Nephron (organoid): ENCODE measurements around the gene SORCS2.

Experiments used
- H3K27ac Mint-ChIP-seq, 3 experiments: 2 replicates each; pipeline ENCODE4 v1.8.0; 2020; ENCODE audit warnings: mixed read lengths in 3 of 3, mild to moderate bottlenecking in 2 of 3, moderate library complexity in 1 of 3
- H3K27me3 Mint-ChIP-seq: 2 replicates; pipeline ENCODE4 v1.8.0; 2021; ENCODE audit warnings: low read depth, mild to moderate bottlenecking, moderate library complexity, mixed read lengths
- H3K36me3 Mint-ChIP-seq: 2 replicates; pipeline ENCODE4 v1.8.0; 2020; ENCODE audit warnings: low read depth, mixed read lengths
- H3K4me1 Mint-ChIP-seq: 2 replicates; pipeline ENCODE4 v1.8.0; 2020; ENCODE audit warnings: mixed read lengths
- H3K4me3 Mint-ChIP-seq, 3 experiments: 2 replicates each; pipeline ENCODE4 v1.8.0; 2020; ENCODE audit warnings: mild to moderate bottlenecking in 3 of 3, mixed read lengths in 3 of 3, moderate library complexity in 2 of 3
- H3K9me3 Mint-ChIP-seq: 2 replicates; pipeline ENCODE4 v1.8.0; 2020; ENCODE audit warnings: mixed read lengths
- TF ChIP-seq, protein P1 (sequence below), 3 experiments: fragments of 200-600 bp; sonication (generic); IDR thresholded peaks; one replicate each; pipeline ENCODE4 v1.5.0; 2021; ENCODE audit warnings: antibody characterized with exemption in 3 of 3; ENCODE audit not compliant: unreplicated experiment in 3 of 3

SORCS2 gene

GRCh38 chr4:7307394-7308099 lies 115.2 kb downstream of the SORCS2 start:
- TF ChIP-seq, protein P1, sequence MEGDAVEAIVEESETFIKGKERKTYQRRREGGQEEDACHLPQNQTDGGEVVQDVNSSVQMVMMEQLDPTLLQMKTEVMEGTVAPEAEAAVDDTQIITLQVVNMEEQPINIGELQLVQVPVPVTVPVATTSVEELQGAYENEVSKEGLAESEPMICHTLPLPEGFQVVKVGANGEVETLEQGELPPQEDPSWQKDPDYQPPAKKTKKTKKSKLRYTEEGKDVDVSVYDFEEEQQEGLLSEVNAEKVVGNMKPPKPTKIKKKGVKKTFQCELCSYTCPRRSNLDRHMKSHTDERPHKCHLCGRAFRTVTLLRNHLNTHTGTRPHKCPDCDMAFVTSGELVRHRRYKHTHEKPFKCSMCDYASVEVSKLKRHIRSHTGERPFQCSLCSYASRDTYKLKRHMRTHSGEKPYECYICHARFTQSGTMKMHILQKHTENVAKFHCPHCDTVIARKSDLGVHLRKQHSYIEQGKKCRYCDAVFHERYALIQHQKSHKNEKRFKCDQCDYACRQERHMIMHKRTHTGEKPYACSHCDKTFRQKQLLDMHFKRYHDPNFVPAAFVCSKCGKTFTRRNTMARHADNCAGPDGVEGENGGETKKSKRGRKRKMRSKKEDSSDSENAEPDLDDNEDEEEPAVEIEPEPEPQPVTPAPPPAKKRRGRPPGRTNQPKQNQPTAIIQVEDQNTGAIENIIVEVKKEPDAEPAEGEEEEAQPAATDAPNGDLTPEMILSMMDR (IDR thresholded peaks at IDR 0.05; ENCODE audit: unreplicated experiment in 3 of 3), result no peak
- H3K9me3 Mint-ChIP-seq, result no peaks in the 10 kb centered on the region
- peaks cover 55% of the 10 kb centered on the region for H3K4me1 Mint-ChIP-seq
- peaks cover 29% of the 10 kb centered on the region for H3K27me3 Mint-ChIP-seq
- H3K27ac Mint-ChIP-seq, result peak overlapping the region in 2 of 3 experiments; percentile 18 to 30
- H3K4me3 Mint-ChIP-seq, result no peak overlapping the region
- no peaks in the 10 kb centered on the region for H3K36me3 Mint-ChIP-seq

GRCh38 chr4:7309181-7309580 lies 116.8 kb downstream of the SORCS2 start:
- Mint-ChIP-seq H3K4me3 (no peak overlapping the region), H3K9me3 (no peaks in the 10 kb centered on the region), H3K27me3 (peaks cover 21% of the 10 kb centered on the region), H3K36me3 (no peaks in the 10 kb centered on the region), H3K27ac (peak overlapping the region in 1 of 3 experiments; percentile 28), H3K4me1 (peaks cover 43% of the 10 kb centered on the region)
- TF ChIP-seq, protein P1 (IDR thresholded peaks at IDR 0.05; ENCODE audit: unreplicated experiment in 3 of 3), result no peak

DNA sequence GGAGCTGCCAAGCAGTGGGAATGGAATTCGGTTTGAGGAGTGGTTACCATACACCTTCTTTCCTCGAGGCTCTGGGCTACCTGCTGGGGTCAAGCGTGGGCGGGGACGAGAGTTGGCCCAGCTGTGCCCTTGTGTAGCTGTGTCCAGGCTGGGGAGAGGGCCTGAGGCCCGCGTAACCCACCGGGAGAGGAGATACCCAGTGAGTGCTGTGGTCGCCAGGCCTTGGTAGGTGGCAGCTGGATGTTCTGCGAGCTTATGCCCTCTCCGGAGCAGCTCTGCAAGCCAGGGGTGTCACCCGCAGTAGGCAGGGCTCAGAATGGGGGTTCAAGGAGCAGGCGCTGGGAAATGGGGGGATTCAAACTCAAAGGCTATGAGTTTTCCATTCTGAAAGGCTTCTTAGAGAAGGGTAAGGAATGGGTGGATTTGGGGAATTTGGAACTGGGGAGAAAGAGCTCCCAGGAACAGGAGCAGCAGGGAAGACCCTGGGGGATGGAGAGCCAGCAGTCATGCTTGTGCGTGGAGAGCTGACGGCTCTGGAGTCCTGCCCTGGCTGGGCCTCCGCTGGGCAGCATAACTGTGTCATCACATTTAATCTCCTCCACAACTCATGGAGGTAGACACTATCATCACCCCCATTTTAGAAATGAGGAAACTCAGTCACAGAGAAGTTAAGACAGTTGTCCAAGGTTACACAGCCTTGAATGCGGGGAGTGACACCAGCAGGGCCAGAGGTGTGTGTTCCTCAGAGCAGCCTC lies 117.5 kb downstream of the SORCS2 start:
- Mint-ChIP-seq H3K27me3 (peaks cover 17% of the 10 kb centered on the region), H3K9me3 (no peaks in the 10 kb centered on the region), H3K36me3 (no peaks in the 10 kb centered on the region), H3K27ac (peak overlapping the region in 1 of 3 experiments; percentile 28), H3K4me3 (no peak overlapping the region), H3K4me1 (peaks cover 43% of the 10 kb centered on the region)
- TF ChIP-seq, protein P1 (IDR thresholded peaks at IDR 0.05; ENCODE audit: unreplicated experiment in 3 of 3), result no peak

DNA sequence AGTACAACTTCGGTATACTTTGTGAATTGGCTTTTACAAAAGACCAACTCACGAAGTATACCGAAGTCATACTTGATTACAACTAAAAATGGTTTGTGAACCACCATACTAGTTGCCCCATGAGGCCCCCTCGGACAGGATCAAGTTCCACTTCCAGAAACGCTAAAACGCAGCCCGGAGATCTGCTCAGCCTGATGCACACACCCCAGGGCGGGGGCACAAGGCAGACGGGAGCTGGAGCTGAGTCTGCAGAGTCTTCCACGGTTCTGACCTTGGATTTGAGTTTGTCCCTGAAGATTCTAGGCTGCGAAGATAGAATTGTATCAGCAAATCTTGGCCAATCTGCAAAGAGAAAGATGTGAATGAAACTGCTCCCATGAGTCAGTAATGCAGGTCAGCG lies 118.1 kb downstream of the SORCS2 start:
- H3K27me3 Mint-ChIP-seq, result peaks cover 14% of the 10 kb centered on the region
- H3K9me3 Mint-ChIP-seq, result no peaks in the 10 kb centered on the region
- peaks cover 43% of the 10 kb centered on the region for H3K4me1 Mint-ChIP-seq
- no peaks in the 10 kb centered on the region for H3K36me3 Mint-ChIP-seq
- H3K4me3 Mint-ChIP-seq, result no peak overlapping the region
- H3K27ac Mint-ChIP-seq, result no peak overlapping the region
- TF ChIP-seq, protein P1 (IDR thresholded peaks at IDR 0.05; ENCODE audit: unreplicated experiment in 3 of 3), result no peak

DNA sequence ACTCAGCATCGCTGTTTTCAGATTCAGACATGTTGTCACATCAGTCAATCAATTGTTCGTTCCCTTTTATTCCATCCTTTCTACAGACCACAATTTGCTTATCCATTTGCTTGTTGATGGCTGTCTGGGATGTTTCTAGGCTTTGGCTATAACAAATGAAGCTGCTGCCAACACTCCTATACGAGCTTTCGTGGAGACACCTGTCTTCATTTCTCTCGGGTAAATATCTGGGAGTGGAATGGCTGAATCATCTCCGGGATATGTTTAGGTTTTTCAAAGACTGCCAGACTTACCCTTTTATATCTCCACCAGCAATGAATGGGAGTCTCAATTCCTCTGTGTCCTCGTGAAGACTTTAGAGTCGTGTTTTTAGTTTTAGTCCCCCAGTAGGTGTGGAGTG lies 118.9 kb downstream of the SORCS2 start:
- Mint-ChIP-seq H3K4me3 (no peak overlapping the region), H3K36me3 (no peaks in the 10 kb centered on the region), H3K27me3 (peaks cover 13% of the 10 kb centered on the region), H3K27ac (peak overlapping the region in 1 of 3 experiments; percentile 6), H3K4me1 (peaks cover 43% of the 10 kb centered on the region), H3K9me3 (no peaks in the 10 kb centered on the region)
- TF ChIP-seq, protein P1 (IDR thresholded peaks at IDR 0.05; ENCODE audit: unreplicated experiment in 3 of 3), result no peak
